Measurements from ENCODE around the gene TOMM6.

Gene TOMM6

DNA sequence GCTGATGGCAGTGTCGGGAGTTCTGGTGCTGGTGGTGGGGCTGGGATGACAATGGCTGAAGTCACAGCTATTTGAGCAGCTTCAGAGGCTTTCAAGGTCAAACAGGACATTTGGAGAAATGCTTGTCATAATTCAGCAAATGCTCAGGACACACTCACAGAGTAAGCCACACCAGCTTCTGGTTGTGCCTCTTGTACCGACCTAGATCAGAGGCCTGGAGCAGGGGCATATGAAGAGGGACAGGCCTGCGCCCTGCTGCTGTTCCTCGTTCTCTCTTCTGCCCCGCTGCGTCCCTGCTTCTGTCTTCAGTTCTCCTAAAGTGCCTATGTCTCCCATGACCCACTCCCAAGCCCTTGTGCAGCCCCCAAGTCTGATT is 39.4 kb upstream of the TOMM6 start:
- no peak overlapping the region for H3K4me2 ChIP-seq

GRCh38 chr6:41748542-41748941 is 39.0 kb upstream of the TOMM6 start:
- no peak overlapping the region for H3K9ac ChIP-seq
- H4K20me1 ChIP-seq (ENCODE audit: insufficient read depth), result no peaks in the 10 kb centered on the region
- H3K27me3 ChIP-seq (ENCODE audit: insufficient read depth, low read depth), result no peaks in the 10 kb centered on the region
- no peak overlapping the region for H2AFZ ChIP-seq (ENCODE audit: low read depth)
- H3K27ac ChIP-seq, result no peak overlapping the region
- no peak overlapping the region for H3K4me2 ChIP-seq
- TF ChIP-seq, protein P1, sequence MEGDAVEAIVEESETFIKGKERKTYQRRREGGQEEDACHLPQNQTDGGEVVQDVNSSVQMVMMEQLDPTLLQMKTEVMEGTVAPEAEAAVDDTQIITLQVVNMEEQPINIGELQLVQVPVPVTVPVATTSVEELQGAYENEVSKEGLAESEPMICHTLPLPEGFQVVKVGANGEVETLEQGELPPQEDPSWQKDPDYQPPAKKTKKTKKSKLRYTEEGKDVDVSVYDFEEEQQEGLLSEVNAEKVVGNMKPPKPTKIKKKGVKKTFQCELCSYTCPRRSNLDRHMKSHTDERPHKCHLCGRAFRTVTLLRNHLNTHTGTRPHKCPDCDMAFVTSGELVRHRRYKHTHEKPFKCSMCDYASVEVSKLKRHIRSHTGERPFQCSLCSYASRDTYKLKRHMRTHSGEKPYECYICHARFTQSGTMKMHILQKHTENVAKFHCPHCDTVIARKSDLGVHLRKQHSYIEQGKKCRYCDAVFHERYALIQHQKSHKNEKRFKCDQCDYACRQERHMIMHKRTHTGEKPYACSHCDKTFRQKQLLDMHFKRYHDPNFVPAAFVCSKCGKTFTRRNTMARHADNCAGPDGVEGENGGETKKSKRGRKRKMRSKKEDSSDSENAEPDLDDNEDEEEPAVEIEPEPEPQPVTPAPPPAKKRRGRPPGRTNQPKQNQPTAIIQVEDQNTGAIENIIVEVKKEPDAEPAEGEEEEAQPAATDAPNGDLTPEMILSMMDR (conservative IDR thresholded peaks at IDR 0.05; ENCODE audit: low read depth, low read length), result no peak
- H3K36me3 ChIP-seq (ENCODE audit: insufficient read depth), result no peaks in the 10 kb centered on the region
- H3K4me3 ChIP-seq (IDR thresholded peaks at IDR 0.05; ENCODE audit: insufficient read depth, low read depth, low read length), result no peak overlapping the region
- H3K4me1 ChIP-seq (ENCODE audit: low read depth, poor library complexity, severe bottlenecking), result no peaks in the 10 kb centered on the region
- H3K79me2 ChIP-seq (ENCODE audit: insufficient read depth, low read depth), result no peaks in the 10 kb centered on the region

More for the DNA sequence above, 39.4 kb upstream of the TOMM6 start:
- Histone ChIP-seq H3K27me3 (ENCODE audit: insufficient read depth, low read depth) (no peaks in the 10 kb centered on the region), H3K4me1 (ENCODE audit: low read depth, poor library complexity, severe bottlenecking) (no peaks in the 10 kb centered on the region), H3K4me3 (IDR thresholded peaks at IDR 0.05; ENCODE audit: insufficient read depth, low read depth, low read length) (no peak overlapping the region), H4K20me1 (ENCODE audit: insufficient read depth) (no peaks in the 10 kb centered on the region), H3K9ac (no peak overlapping the region), H3K27ac (no peak overlapping the region), H3K79me2 (ENCODE audit: insufficient read depth, low read depth) (no peaks in the 10 kb centered on the region), H2AFZ (ENCODE audit: low read depth) (no peak overlapping the region), H3K36me3 (ENCODE audit: insufficient read depth) (no peaks in the 10 kb centered on the region)
- TF ChIP-seq, protein P1 (conservative IDR thresholded peaks at IDR 0.05; ENCODE audit: low read depth, low read length), result no peak

DNA sequence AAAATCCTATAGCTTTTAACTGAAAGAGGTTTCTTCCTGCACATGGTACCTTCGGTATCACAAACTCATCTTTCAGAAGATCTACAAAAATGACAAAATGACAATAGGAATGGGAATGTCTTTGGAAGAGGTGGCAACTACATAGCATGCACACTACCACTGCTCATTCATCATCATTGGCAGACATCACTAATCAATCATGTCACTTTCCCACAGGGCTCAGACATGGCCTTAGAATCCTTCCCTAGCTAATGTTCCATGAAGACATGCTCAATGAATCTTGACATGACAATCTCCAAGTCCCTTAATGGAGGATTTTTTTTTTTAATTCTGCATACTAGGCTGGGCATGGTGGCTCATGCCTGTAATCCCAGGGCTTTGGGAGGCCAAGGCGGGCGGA is 37.1 kb upstream of the TOMM6 start:
- no peaks in the 10 kb centered on the region for H3K79me2 ChIP-seq (ENCODE audit: insufficient read depth, low read depth)
- H3K27ac ChIP-seq, result no peak overlapping the region

DNA sequence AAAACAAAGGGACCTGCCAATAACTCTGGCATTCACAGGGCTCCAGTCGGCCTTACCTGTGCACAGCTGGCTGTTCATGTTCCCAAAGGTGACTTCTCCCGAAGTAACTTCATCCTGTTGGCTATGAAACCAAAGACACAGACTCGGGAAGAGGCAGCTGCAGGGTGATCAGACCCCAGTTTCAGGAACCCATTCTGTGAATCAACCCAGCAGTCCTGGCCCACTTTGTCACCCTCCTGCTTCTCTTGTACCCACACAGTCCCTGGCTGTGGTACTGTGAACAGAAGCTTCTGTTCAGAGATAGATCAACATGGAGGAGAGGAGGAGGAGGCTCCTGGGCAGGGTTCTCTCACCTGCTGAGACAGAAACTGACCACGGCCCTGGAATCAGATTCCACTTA is 31.6 kb upstream of the TOMM6 start:
- no peaks in the 10 kb centered on the region for H3K27me3 ChIP-seq (ENCODE audit: insufficient read depth, low read depth)
- H3K9ac ChIP-seq, result no peak overlapping the region
- no peak overlapping the region for H3K27ac ChIP-seq
- no peak overlapping the region for H2AFZ ChIP-seq (ENCODE audit: low read depth)
- H3K4me3 ChIP-seq (IDR thresholded peaks at IDR 0.05; ENCODE audit: insufficient read depth, low read depth, low read length), result no peak overlapping the region
- H4K20me1 ChIP-seq (ENCODE audit: insufficient read depth), result no peaks in the 10 kb centered on the region
- no peaks in the 10 kb centered on the region for H3K36me3 ChIP-seq (ENCODE audit: insufficient read depth)
- no peaks in the 10 kb centered on the region for H3K79me2 ChIP-seq (ENCODE audit: insufficient read depth, low read depth)
- H3K4me2 ChIP-seq, result no peak overlapping the region
- TF ChIP-seq, protein P1 (conservative IDR thresholded peaks at IDR 0.05; ENCODE audit: low read depth, low read length), result no peak
- H3K4me1 ChIP-seq (ENCODE audit: low read depth, poor library complexity, severe bottlenecking), result no peaks in the 10 kb centered on the region

More for the DNA sequence above, 37.1 kb upstream of the TOMM6 start:
- TF ChIP-seq, protein P1 (conservative IDR thresholded peaks at IDR 0.05; ENCODE audit: low read depth, low read length), result no peak
- H4K20me1 ChIP-seq (ENCODE audit: insufficient read depth), result no peaks in the 10 kb centered on the region
- no peak overlapping the region for H3K9ac ChIP-seq
- no peak overlapping the region for H3K4me3 ChIP-seq (IDR thresholded peaks at IDR 0.05; ENCODE audit: insufficient read depth, low read depth, low read length)
- H3K36me3 ChIP-seq (ENCODE audit: insufficient read depth), result no peaks in the 10 kb centered on the region
- H3K4me1 ChIP-seq (ENCODE audit: low read depth, poor library complexity, severe bottlenecking), result no peaks in the 10 kb centered on the region
- no peaks in the 10 kb centered on the region for H3K27me3 ChIP-seq (ENCODE audit: insufficient read depth, low read depth)
- H3K4me2 ChIP-seq, result no peak overlapping the region
- no peak overlapping the region for H2AFZ ChIP-seq (ENCODE audit: low read depth)
